ENCODE data around the gene MSH5.
A peak's percentile ranks its signal among the peaks of the same experiment; 100 is the strongest.

Gene MSH5

GRCh38 chr6:31730631-31731086 is 9.1 kb upstream of the MSH5 start:
- DNase-seq, result no peak

DNA sequence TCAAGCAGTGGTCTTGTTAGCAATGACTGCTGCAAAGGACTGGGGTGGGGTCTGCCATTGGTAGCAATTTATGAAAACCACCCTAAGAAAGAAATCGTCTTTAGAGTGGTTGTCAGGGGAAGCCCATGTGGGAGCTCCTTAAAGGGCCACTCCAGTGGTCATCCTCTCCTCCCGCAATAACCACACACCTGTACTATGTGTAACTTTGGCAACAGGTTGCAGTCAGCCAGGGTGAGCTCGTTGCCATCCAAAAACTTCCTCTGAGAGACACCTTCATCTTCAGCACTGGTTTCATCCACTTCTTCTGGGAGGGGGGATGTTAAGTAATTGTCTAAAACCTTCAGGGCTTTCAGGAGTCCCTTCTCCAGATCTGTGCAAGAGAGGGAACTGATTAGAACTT is 7.8 kb upstream of the MSH5 start:
- DNase-seq, result no peak

GRCh38 chr6:31733734-31734133 is 6.1 kb upstream of the MSH5 start:
- DNase-seq, result no peak

- no peak for DNase-seq
Observed at GRCh38 chr6:31734247-31734820, 5.5 kb upstream of the MSH5 start.

DNA sequence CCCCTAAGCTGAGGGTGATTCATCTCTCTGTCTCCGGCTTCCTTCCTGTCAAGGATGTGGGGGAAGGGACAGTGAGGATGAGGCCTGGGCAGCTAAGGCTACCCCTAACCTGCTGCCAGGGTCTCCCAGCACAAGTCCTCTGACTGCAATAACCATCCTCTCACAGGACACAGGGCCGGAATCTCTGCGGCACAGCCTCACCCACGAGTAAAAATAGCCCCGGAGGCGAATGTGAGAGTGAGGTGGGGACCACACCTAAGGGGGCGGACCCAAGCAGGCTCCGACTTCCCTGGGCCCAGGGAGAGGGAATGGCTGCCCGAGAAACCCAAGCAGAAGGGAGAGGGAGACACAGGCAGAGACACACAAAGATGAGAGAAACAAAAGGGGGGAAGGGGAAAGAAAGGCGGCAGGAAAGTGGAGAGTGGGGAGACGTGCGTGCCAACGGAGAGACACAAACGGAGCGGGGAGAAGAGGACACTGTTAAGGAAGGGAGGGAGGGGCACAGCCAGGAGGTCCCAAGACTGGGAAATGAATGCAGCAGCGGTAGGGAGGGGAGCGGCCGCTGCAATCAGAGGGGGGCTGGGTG is 4.9 kb upstream of the MSH5 start:
- peak in 1 of 2 experiments; percentile 36 for DNase-seq

DNA sequence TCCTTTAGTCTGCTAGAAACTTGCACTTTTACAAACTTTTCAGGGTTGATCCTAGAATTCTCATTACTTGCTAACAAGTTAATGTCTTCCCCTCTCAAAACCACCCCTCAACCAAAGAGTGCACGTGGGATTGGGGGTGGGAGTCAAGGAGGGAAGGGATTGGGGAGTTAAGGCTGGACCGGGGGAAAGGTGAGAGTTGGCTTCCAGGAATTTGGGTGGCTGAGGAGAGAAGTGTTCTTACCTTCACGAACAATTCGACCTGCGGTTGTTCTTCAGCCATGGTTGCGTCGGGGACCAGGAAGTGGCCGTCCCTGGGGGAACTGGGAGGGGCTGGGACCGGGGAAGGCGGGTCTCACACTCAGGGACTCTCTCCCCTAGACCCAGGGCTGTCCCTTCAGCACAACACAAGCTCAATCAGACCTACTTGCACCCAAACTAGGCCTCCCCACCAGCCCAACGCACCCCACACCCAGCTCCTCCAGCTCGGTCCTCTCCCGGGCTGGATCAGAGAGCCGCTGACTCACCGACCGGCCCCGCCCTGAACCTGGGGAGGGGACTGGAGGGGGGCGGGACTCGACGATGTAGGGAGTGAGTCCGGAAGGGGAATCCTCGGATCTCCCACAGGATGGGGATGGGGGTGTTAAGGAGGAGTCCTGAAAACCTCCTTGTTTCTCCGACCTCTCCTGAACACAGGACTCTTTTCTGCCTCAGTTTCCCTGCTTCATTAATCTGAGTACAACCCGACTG is 3.6 kb upstream of the MSH5 start, which contains the start of gene CLIC1:
CLIC1 (minus strand) TSS at position 510 of the 747 bp plus-strand sequence; CDS start at position 280, 230 bp downstream.
- peak; percentile 58 to 89 for DNase-seq

GRCh38 chr6:31736768-31737314 is 3.0 kb upstream of the MSH5 start:
- no peak for DNase-seq

DNA sequence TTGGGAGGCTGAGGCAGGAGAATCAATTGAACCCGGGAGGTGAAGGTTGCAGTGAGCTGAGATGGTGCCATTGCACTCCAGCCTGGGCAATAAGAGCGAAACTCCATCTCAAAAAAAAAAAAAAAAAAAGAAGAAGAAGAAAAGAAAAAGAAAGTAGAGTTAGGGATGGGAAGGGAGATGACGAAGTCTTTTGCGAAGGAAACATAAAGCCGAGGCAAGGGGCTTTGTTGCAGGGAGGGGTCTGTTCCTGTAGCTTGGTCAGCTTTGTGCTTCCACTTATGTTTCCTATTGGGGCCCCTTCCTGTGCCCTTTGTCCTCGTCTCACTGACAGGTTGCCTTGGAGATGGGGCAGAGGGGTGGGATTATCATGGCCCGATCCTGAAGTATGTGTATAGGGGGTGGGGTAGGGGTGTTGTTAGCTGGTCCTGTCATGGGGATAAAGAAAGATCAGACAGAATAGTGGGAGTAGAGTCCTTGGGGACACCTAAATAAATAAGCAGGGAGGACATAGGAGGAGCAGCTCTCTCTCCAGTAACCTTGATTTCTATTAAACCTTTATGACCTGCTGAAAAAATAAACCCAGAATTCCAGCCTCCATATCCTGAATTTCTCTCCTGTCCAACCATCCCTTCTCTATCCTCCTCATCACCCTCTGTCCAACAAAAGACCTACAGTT is 2.4 kb upstream of the MSH5 start:
- DNase-seq, result peak; percentile 53 to 66

GRCh38 chr6:31737991-31738979 is 1.5 kb upstream of the MSH5 start:
- peak; percentile 65 to 75 for DNase-seq

DNA sequence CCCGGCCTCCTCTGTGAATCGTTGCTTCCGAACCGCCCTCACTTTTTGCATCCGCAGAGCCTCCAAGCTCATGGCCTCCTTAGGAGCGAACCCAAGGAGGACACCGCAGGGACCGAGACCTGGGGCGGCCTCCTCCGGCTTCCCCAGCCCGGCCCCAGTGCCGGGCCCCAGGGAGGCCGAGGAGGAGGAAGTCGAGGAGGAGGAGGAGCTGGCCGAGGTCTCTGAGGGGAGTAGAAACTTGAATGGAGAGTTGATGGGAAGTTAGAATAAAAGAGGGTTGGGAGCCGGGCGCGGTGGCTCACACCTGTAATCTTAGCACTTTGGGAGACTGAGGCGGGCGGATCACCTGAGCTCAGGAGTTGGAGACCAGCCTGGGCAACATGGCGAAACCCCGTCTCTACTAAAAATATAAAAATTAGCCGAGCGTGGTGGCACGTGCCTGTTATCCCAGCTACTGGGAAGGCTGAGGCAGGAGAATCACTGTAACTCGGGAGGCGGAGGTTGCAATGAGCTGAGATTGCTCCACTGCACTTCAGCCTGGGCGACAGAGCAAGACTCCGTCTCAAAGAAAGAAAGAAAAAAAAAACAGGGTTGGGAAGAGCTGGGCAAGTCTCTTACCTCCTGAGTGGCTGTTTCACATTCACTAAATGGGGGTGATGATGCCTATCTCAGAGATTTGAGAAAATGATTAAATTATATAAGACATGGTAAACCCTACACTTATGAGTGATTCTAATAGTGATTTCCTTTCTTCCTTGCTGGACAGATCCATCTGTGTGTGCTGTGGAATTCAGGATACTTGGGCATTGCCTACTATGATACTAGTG is 805 bp downstream of the MSH5 start:
- no peak for DNase-seq

- no peak for DNase-seq
Observed at GRCh38 chr6:31741815-31742214, 2.0 kb downstream of the MSH5 start.

GRCh38 chr6:31742894-31743293 is 3.1 kb downstream of the MSH5 start:
- DNase-seq, result no peak

DNA sequence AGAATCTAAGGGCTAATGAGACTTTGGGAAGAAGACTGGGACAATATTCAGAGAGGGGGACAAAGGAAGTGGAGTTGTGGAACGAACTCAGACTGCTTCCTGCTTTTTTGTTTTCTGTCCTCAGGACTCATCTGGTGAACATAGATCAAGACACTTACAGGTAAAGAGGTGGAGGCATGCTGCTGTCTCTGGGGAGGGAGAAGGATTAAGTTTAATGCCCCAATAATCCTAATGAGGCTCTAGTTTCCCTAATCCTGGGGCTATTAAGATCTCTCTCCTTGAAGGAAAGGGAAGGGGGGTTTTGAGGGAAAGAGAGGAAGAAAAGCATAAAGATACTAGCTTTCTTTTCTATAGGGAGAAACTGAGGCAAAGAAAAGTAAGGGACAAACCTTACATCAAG is 4.6 kb downstream of the MSH5 start:
- no peak for DNase-seq

DNA sequence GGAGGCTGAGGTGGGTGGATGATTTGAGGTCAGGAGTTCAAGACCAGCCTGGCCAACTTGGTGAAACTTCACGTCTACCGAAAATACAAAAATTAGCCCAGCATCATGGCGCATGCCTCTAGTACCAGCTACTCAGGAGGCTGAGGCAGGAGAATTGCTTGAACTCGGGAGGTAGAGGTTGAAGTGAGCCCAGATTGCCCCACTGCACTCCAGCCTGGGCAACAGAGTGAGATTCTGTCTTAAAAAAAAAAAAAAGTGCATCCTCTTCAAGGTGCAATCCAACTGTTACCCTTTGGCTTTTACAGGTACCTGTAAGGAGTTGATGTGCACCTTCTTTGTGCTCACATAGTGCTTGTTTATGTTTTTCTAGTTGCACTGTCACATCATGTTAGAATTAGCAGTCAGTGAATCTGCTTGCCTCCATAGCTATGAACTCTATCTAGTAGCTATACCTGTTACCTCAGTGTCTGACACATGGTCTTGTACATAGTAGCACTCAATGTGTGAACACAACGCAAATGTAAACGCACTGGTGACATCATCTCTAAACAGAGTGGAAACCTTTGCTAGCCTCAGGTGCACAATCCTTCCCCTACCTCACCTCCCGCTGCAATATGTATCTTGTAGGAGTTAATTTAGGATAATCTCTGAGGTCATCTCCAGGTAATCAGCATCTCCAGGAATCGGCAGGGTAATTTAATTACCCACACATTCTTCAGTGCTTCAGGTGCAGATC is 9.7 kb downstream of the MSH5 start:
- no peak for DNase-seq

DNA sequence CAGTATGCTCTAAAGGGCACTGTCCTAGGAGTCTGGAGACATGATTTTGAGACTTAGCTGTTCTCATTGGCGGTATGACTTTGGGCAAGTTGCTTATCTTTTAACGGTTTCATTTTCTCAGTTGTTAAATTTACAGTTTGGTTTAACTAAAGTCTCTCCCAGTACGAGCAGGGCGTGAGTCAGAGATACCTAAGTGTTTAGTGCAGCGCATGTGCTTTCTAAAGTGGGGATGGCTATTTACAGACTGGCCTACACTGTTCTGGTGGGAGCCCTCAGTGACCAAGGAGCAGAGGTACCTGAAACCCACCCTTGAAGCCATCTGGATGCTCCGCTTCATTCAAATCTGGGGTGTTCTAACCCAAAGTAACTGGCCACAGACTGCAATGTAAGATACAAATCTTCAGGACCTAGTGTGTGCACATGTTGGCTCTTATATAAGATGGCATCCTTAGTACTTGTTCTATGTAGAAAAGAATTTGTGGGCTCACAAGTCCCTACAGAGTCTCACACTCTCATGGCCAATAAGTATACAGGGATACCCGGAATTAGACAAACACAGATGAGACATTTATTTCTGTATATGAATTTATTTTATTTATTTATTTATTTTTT is 10.7 kb downstream of the MSH5 start:
- DNase-seq, result no peak

- DNase-seq, result no peak
Observed at GRCh38 chr6:31752739-31753319, 13.0 kb downstream of the MSH5 start.

DNA sequence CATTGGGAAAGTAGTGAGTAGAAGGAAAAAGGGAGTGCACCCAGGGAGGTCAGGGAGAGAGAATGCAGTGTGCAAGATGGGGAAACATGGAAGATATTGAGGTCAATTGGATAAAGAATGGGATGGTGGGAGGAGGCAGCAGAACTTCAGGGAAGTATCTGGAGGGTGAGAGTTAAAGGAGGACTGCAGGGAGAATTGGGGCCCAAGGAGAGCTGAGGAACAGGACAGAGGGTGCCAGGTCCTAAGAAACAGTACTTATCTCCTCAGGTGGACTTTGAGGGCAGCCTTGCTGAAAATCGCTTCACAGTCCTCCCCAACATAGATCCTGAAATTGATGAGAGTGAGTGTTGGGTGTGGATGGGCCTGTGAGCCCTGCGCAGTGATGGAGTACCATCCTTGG is 18.5 kb downstream of the MSH5 start:
- no peak for DNase-seq

- DNase-seq, result no peak
Observed at GRCh38 chr6:31760790-31761189, 21.0 kb downstream of the MSH5 start.

- no peak for DNase-seq
Observed at GRCh38 chr6:31761343-31761742, 21.5 kb downstream of the MSH5 start.

- no peak for DNase-seq
Observed at GRCh38 chr6:31762356-31762755, 22.6 kb downstream of the MSH5 start, which contains the start of gene SAPCD1. TSS of gene SAPCD1 (plus strand) at chr6:31762656. CDS start at chr6:31763055, 399 bp downstream.

Measured in NCI-H526 (cell line).